PFSK-1 (cell line): ENCODE data around the gene MBLAC1.

Source experiments
- FOXP2 ChIP-seq: optimal IDR thresholded peaks from 2 replicates; pipeline ENCODE3; 2011; ENCODE audit warnings: borderline replicate concordance, control low read depth, inconsistent platforms; ENCODE audit not compliant: insufficient read depth; ENCODE audit errors: extremely low read length, extremely low read depth
- POLR2AphosphoS5 ChIP-seq: IDR thresholded peaks from 2 replicates; pipeline ENCODE4 v1.6.1; 2012; ENCODE audit warnings: low read depth, mild to moderate bottlenecking, control low read depth, low read length, moderate library complexity
- REST ChIP-seq, 2 experiments: IDR thresholded peaks; 2 replicates each; pipeline versions ENCODE4 v1.6.1 to v1.8.0; 2011 to 2012; ENCODE audit warnings: low read depth in 2 of 2, low read length in 2 of 2, control low read depth in 1 of 2, inconsistent platforms in 1 of 2, mild to moderate bottlenecking in 1 of 2, moderate library complexity in 1 of 2; ENCODE audit not compliant: insufficient read depth in 1 of 2
- SIN3A ChIP-seq: IDR thresholded peaks from 2 replicates; pipeline ENCODE4 v1.6.1; 2012; ENCODE audit warnings: mild to moderate bottlenecking, low read length, moderate library complexity, borderline replicate concordance; ENCODE audit not compliant: insufficient read depth
- TAF1 ChIP-seq: IDR thresholded peaks from 2 replicates; pipeline ENCODE4 v1.6.1; 2012; ENCODE audit warnings: low read length, control low read depth, borderline replicate concordance; ENCODE audit not compliant: insufficient read depth

DNA sequence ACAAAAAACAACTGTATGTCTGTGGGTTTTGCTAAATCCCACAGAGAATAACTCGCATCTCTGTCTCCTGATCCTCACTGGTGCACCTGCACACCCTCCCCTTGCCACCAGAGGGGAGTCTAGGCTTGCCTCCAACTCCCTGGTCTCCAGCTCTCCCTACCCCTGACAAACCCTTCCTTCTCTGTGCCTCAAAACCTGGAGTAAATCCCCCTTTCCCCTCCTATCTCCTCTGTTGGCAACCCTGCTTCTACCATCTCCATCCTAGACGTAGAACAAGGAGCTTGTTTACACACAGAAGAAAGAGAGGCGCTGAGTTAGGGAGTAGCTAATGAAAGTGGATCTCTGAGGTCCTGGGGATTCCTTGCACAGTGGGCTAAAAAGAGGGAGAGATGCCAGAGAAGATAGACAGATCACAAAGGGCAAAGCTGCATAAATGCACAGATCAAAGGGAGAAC, 6.0 kb downstream of the MBLAC1 start:
- no peak for TF ChIP-seq POLR2AphosphoS5
- no peak for TF ChIP-seq SIN3A
- no peak for TF ChIP-seq REST (IDR thresholded peaks at IDR 0.05; ENCODE audit: insufficient read depth in 1 of 2, low read depth in 2 of 2, low read length in 2 of 2)
- no peak for TF ChIP-seq TAF1
- no peak for TF ChIP-seq FOXP2
